Glutamatergic neuron (in vitro differentiated cells): ENCODE results near the gene FAM3B. TPM values are rescaled to one million over a fixed set of nuclear protein-coding genes. Genes with fewer than 3 reads are reported as not detected.

Experiments used
- DNase-seq: peaks from one replicate; pipeline ENCODE4 v3.0.0; 2022
- H3K27ac Mint-ChIP-seq: one replicate; pipeline ENCODE4 v1.8.0; 2020; ENCODE audit warnings: mild to moderate bottlenecking, mixed read lengths, inconsistent platforms; ENCODE audit not compliant: unreplicated experiment
- H3K27me3 Mint-ChIP-seq: one replicate; pipeline ENCODE4 v1.8.0; 2020; ENCODE audit warnings: mild to moderate bottlenecking, moderate library complexity, mixed read lengths, inconsistent platforms; ENCODE audit not compliant: unreplicated experiment
- H3K36me3 Mint-ChIP-seq: one replicate; pipeline ENCODE4 v1.8.0; 2020; ENCODE audit warnings: mild to moderate bottlenecking, mixed read lengths, inconsistent platforms; ENCODE audit not compliant: unreplicated experiment
- H3K4me1 Mint-ChIP-seq: one replicate; pipeline ENCODE4 v1.8.0; 2020; ENCODE audit warnings: mild to moderate bottlenecking, low read depth, mixed read lengths, inconsistent platforms; ENCODE audit not compliant: unreplicated experiment
- H3K4me3 Mint-ChIP-seq: one replicate; pipeline ENCODE4 v1.8.0; 2020; ENCODE audit warnings: mild to moderate bottlenecking, mixed read lengths, inconsistent platforms; ENCODE audit not compliant: unreplicated experiment
- H3K9me3 Mint-ChIP-seq: one replicate; pipeline ENCODE4 v1.8.0; 2020; ENCODE audit warnings: mild to moderate bottlenecking, moderate library complexity, mixed read lengths, inconsistent platforms; ENCODE audit not compliant: unreplicated experiment
- CTCF ChIP-seq: fragments of 200-600 bp; sonication (generic); IDR thresholded peaks from one replicate; pipeline ENCODE4 v1.5.0; 2021; ENCODE audit not compliant: partially characterized antibody, unreplicated experiment
- total RNA-seq: library from RNA; stranded (reverse); fragmentation: NEBNext Ultra II Directional; extraction: Animal tissue kit (Norgen Biotek cat#: 25700); gene quantifications from one replicate; pipeline ENCODE4 v1.2.1, GENCODE V29; 2021; ENCODE audit not compliant: unreplicated experiment

FAM3B gene
- total RNA-seq, 1 donor from 2014 or later, result not detected

GRCh38 chr21:41321211-41321907, 4.8 kb downstream of the FAM3B start:
- Mint-ChIP-seq H3K4me1 (no peaks in the 10 kb centered on the region), H3K9me3 (peaks cover 2% of the 10 kb centered on the region), H3K27ac (no peak overlapping the region), H3K4me3 (no peak overlapping the region), H3K36me3 (no peaks in the 10 kb centered on the region), H3K27me3 (peaks cover 7% of the 10 kb centered on the region)
- no peak for TF ChIP-seq CTCF
- DNase-seq, result no peak

- no peak overlapping the region for H3K4me3 Mint-ChIP-seq
- peaks cover 2% of the 10 kb centered on the region for H3K9me3 Mint-ChIP-seq
- H3K36me3 Mint-ChIP-seq, result no peaks in the 10 kb centered on the region
- no peak for TF ChIP-seq CTCF
- no peak for DNase-seq
- peaks cover 7% of the 10 kb centered on the region for H3K27me3 Mint-ChIP-seq
- H3K4me1 Mint-ChIP-seq, result no peaks in the 10 kb centered on the region
- H3K27ac Mint-ChIP-seq, result no peak overlapping the region
Measured at GRCh38 chr21:41321908-41322495, 5.4 kb downstream of the FAM3B start.

GRCh38 chr21:41322496-41323382, 6.1 kb downstream of the FAM3B start:
- no peaks in the 10 kb centered on the region for H3K36me3 Mint-ChIP-seq
- no peak for TF ChIP-seq CTCF
- no peak overlapping the region for H3K4me3 Mint-ChIP-seq
- H3K27me3 Mint-ChIP-seq, result peaks cover 5% of the 10 kb centered on the region
- H3K9me3 Mint-ChIP-seq, result no peaks in the 10 kb centered on the region
- no peaks in the 10 kb centered on the region for H3K4me1 Mint-ChIP-seq
- H3K27ac Mint-ChIP-seq, result no peak overlapping the region
- no peak for DNase-seq

GRCh38 chr21:41325138-41325912, 8.7 kb downstream of the FAM3B start:
- Mint-ChIP-seq H3K4me1 (no peaks in the 10 kb centered on the region), H3K9me3 (no peaks in the 10 kb centered on the region), H3K27me3 (peaks cover 2% of the 10 kb centered on the region), H3K36me3 (no peaks in the 10 kb centered on the region), H3K4me3 (no peak overlapping the region), H3K27ac (no peak overlapping the region)
- no peak for TF ChIP-seq CTCF
- no peak for DNase-seq
